NCI-H2171 treated with DMSO at 0.1 percent for 48 hours (cell line): ENCODE data around the gene HOXC9.

Experiments
- DNase-seq: peaks from one replicate; lab custom pipeline; 2025; lab: John Stamatoyannopoulos, UW

HOXC9 gene

GRCh38 chr12:54000116-54001114 is at the start of gene HOXC9:
Gene HOXC9 (plus strand): TSS chr12:54000161. CDS start chr12:54000189, 28 bp downstream.
- DNase-seq: no peak

DNA sequence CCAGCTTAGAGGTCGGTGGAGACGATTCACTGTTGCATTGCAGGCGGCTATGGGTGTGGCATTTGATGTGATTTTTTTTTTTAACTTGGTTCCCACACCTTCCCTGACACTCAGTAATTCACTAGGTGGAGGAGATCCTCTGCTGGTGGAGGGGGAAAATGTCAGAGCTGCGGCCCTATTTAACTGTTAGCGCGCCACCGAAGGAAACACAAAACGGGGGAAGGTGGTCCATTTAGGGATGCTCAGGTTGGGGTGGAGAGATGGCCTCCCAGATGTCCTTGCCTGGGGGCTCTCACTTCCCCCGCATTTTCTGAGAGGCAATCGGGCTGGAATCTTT is 49.6 kb upstream of the HOXC9 start:
- peak; percentile 19 for DNase-seq

DNA sequence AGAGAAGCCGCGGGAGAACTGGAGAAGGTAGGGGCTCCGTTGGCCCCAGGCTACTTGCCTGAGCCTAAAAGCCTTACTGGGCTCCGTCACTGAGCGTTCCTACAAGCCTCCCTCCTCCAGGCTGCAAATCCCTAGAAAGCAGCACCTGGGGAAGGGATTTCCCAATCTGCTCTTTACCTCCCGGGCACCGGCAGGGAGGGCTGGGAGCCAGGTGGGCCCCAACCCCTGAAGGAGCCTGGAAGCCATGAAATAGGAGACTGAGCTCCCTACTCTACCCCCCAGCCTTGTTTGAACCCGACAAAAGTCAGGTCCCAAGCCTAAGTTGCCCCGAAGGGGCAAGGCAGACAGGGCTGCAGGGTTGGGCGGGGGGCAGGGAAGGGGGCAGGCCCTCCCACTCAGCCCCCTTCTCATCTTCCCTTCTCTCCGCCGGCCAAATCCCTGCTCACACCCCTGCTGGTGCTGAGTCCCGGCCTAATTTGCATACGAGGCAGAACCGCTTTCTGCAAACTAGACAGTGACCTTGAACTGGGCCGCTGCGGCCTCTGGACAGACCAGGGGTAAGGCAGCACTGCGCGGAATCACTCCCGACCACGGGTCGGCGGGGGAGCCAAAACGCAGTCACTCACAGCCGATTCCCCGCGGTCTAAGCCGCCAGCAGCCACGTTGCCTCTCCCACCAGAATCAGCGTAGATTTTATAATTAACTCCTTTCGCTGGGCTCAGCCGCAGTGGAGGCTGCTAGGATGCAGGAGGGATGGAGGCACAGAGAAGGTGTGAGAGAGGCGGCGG is 49.0 kb upstream of the HOXC9 start:
- DNase-seq: no peak

DNA sequence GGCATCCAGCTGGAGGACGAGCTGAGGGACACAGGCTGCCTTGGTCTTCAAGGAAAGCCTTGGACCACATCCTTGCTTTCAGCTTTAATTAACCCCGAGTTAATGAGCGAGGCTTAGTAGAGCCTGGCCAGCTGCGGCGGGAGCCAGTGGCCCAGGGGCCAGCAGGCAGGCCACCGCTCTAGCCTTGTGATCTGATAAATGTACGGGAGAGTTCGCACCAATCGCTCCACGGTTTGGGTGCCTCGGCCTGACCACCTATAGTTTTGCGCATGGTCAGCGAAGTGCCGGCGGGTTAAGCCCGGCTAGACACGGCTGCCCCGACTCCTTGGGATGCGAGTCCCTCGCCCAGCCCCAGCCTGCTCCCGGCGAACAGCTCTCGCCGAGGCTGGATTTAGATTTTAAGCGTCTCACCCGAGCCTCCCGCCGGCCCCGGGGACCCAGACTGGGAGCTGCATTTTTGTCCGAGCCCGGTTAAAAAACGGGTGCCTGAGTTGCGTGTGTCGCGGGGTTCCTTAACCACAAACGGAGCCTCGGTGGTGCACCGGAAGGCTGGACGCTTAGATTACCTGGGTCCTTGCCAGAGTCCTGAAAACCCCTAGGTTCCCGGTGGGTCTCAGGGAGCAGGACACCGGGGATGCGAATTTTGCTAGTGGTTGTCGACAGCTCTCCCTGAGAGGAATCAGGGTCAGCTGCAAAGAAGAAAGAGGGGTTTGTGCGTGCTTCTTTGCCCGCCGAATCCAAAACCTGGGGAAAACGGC is 48.2 kb upstream of the HOXC9 start:
- no peak for DNase-seq

- DNase-seq: no peak
Measured at GRCh38 chr12:53952335-53952694, 47.6 kb upstream of the HOXC9 start.

- no peak for DNase-seq
Measured at GRCh38 chr12:53952871-53953734, 46.9 kb upstream of the HOXC9 start.

GRCh38 chr12:53953831-53954693 is 45.9 kb upstream of the HOXC9 start:
- no peak for DNase-seq

- no peak for DNase-seq
Measured at GRCh38 chr12:53954694-53955035, 45.3 kb upstream of the HOXC9 start, which contains the start of gene HOXC12. Gene HOXC12 (plus strand): TSS chr12:53954903. CDS start chr12:53954930, 27 bp downstream.

DNA sequence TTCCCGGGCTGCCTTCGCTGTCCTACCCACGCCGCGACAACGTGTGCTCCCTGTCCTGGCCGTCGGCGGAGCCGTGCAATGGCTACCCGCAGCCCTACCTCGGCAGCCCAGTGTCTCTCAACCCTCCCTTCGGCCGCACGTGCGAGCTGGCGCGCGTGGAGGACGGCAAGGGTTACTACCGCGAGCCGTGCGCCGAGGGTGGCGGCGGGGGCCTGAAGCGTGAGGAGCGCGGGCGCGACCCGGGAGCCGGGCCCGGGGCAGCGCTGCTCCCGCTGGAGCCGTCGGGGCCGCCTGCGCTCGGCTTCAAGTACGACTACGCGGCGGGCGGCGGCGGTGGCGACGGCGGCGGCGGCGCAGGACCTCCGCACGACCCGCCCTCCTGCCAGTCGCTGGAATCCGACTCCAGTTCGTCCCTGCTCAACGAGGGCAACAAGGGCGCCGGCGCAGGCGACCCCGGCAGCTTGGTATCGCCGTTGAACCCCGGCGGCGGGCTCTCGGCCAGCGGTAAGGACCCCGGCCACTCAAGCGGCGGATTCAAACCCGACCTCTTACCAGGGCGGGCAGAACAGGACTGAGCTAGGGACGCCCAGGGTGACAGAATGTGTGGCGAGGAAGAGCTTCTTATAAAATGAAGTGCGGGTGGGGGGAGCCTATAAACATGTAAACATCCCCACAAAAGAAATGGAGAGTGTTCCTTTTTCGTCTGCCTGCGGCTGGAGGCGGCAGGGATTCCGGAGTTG is 44.8 kb upstream of the HOXC9 start:
- no peak for DNase-seq

- DNase-seq: no peak
Measured at GRCh38 chr12:53955776-53956250, 44.1 kb upstream of the HOXC9 start.

- no peak for DNase-seq
Measured at GRCh38 chr12:53956251-53956887, 43.6 kb upstream of the HOXC9 start.

DNA sequence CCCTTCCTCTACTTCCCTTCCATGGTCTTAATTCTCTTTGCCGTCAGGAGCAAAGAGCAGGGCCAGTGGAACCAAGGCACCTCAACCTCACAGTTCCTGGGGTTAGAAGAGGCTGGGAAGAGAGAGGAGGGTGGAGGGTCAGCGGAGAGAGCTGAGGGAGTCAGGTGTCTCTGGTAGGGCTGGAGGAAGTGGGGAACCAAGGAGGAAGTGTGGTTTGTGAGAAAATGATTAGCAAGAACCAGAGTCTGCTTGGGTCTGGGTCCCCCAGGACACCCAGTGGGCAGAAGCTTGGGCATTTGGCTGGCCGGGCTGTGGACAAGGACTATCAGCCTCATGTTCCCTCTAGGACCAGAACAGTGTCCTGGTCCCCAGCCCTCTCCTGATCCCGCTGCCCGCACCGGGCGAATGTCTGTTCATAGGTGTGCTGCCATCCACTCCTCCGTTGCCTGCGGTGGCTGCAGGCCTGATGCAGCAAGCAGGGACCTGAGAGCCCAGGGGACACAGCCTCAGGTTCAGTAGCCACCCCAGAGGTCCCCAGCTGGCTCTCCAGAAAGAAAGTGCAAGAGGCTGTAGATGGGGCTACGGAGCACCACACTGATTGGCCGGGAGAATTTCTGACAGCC is 42.9 kb upstream of the HOXC9 start:
- no peak for DNase-seq

DNA sequence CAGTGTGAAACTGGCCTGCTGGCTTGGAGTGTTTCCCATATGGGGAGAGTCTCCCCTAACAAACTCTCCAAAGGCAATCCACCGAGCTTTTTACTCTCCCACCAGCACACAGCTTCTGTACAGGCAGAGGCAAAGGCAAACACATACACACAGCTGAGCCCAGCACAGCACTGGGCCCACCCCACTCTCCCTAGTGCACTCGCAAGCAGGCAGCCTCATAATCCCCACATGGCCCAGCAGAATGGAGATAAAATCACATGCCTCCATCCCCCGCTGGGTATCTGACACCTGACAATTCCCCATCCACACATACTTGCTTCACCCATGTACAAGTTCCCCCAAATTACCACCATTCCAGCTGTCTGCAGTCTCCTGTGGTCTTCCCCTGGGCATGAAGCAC is 41.8 kb upstream of the HOXC9 start:
- no peak for DNase-seq

GRCh38 chr12:53959314-53959713 is 40.6 kb upstream of the HOXC9 start:
- DNase-seq: no peak

GRCh38 chr12:53960187-53961024 is 39.6 kb upstream of the HOXC9 start:
- DNase-seq: no peak

DNA sequence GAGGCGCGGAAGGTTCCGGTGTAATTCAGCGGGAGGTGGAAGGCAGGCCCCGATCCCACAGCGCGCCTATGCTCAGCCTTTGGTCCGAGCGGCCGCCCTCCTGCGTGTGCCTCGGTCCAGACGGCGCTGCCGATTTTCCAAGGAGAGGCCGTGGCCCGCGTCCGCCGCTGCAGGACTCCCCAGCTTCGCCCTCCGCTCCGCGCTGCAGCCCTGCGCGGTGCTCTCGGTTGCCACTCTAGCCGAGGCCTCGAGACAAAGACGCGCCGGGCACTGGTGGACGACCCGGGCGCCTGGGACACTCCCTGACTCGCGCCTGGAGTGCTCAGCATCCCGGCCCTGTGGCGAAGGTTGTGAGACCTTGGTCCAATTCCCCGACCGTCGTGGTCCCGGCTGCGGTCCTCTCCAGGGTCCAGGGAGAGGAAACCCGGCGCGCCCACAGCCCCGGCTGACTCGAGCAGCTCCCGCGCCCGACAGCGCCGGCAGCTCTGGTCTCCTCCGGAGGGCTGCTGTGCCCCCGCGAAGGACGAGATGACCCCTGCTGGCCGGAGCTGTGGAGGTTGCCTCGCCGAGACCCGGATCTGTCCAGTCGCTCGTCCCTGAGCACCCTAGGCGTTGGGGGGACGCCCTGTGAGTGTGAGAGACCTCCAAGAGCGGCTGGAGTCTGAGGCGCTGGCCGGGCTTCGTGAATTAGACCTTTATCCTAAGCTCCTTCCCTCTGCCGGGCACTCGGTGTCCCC is 38.8 kb upstream of the HOXC9 start:
- no peak for DNase-seq

DNA sequence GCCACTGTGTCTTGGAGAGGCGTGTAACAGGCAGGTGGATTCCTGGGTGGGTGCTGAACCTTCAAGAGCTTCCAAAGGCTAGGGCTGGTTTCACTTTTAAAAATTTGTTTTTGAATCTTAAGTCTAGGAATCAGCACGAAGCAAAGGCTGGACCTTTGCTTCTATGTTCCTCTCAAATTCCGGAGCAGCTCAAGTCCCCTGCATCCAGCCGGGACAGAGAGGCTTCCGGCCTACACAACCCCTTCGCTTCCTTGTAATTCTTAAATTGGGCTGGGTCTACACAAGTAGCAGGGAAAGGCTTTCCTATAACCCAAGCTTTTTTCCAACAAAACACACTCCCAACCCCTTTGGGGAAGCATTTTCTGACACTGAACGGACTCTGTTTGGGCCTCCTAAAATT is 37.0 kb upstream of the HOXC9 start:
- no peak for DNase-seq
